ENCODE data around the gene LARGE2.

LARGE2 gene

GRCh38 chr11:45930031-45930794, 7.8 kb downstream of the LARGE2 start:
- DNase-seq (ENCODE audit: low spot score): no peak

GRCh38 chr11:45930951-45931570, 8.6 kb downstream of the LARGE2 start:
- no peak for DNase-seq (ENCODE audit: low spot score)

GRCh38 chr11:45931739-45932138, 9.3 kb downstream of the LARGE2 start:
- DNase-seq (ENCODE audit: low spot score): no peak

- no peak for DNase-seq (ENCODE audit: low spot score)
Measured at GRCh38 chr11:45932217-45932616, 9.8 kb downstream of the LARGE2 start.

GRCh38 chr11:45933131-45933831, 10.8 kb downstream of the LARGE2 start:
- no peak for DNase-seq (ENCODE audit: low spot score)

- no peak for DNase-seq (ENCODE audit: low spot score)
Measured at GRCh38 chr11:45933846-45934579, 11.6 kb downstream of the LARGE2 start.

GRCh38 chr11:45934580-45935318, 12.3 kb downstream of the LARGE2 start:
- DNase-seq (ENCODE audit: low spot score): no peak

- no peak for DNase-seq (ENCODE audit: low spot score)
Measured at GRCh38 chr11:45935349-45936064, 13.1 kb downstream of the LARGE2 start.

GRCh38 chr11:45936511-45937054, 14.1 kb downstream of the LARGE2 start:
- no peak for DNase-seq (ENCODE audit: low spot score)

GRCh38 chr11:45937916-45938315, 15.5 kb downstream of the LARGE2 start:
- DNase-seq (ENCODE audit: low spot score): no peak

- no peak for DNase-seq (ENCODE audit: low spot score)
Measured at GRCh38 chr11:45939836-45940235, 17.4 kb downstream of the LARGE2 start.

- no peak for DNase-seq (ENCODE audit: low spot score)
Measured at GRCh38 chr11:45941285-45941684, 18.8 kb downstream of the LARGE2 start.

- no peak for DNase-seq (ENCODE audit: low spot score)
Measured at GRCh38 chr11:45942381-45942780, 19.9 kb downstream of the LARGE2 start.

- no peak for DNase-seq (ENCODE audit: low spot score)
Measured at GRCh38 chr11:45945397-45945999, 23.0 kb downstream of the LARGE2 start.

- DNase-seq (ENCODE audit: low spot score): no peak
Measured at GRCh38 chr11:45947885-45948284, 25.4 kb downstream of the LARGE2 start.

GRCh38 chr11:45948356-45948755, 25.9 kb downstream of the LARGE2 start:
- DNase-seq (ENCODE audit: low spot score): no peak

- no peak for DNase-seq (ENCODE audit: low spot score)
Measured at GRCh38 chr11:45949992-45950407, 27.5 kb downstream of the LARGE2 start.

GRCh38 chr11:45959851-45960250, 37.4 kb downstream of the LARGE2 start:
- no peak for DNase-seq (ENCODE audit: low spot score)

- no peak for DNase-seq (ENCODE audit: low spot score)
Measured at GRCh38 chr11:45960387-45961095, 38.1 kb downstream of the LARGE2 start.

All from D341Med (cell line).